H9 (cell line): Measurements from ENCODE around the gene RBM15. TPM values are rescaled to one million over a fixed set of nuclear protein-coding genes. Genes with fewer than 3 reads are reported as not detected.

Experiments
- DNase-seq: peaks from one replicate; pipeline ENCODE4 v3.0.0-alpha.2; 2017
- H2AFZ ChIP-seq: one replicate; pipeline ENCODE4 v1.6.1; 2013; ENCODE audit warnings: mild to moderate bottlenecking, low read length, control low read depth, moderate library complexity
- H2AK5ac ChIP-seq: 2 replicates; pipeline ENCODE4 v1.6.1; 2013; ENCODE audit warnings: low read length, control low read depth, mixed read lengths; ENCODE audit not compliant: insufficient read length
- H2BK120ac ChIP-seq: one replicate; pipeline ENCODE4 v1.6.1; 2013; ENCODE audit warnings: low read depth, mild to moderate bottlenecking, low read length, control low read depth, inconsistent platforms; ENCODE audit not compliant: poor library complexity, severe bottlenecking
- H2BK12ac ChIP-seq: 2 replicates; pipeline ENCODE4 v1.6.1; 2013; ENCODE audit warnings: low read length, control low read depth, mixed read lengths, low read depth; ENCODE audit not compliant: insufficient read length
- H2BK15ac ChIP-seq: 2 replicates; pipeline ENCODE4 v1.6.1; 2013; ENCODE audit warnings: low read depth, low read length, control low read depth
- H2BK20ac ChIP-seq: one replicate; pipeline ENCODE4 v1.6.1; 2013; ENCODE audit warnings: low read depth, mild to moderate bottlenecking, low read length, control low read depth, inconsistent platforms; ENCODE audit not compliant: poor library complexity, severe bottlenecking
- H2BK5ac ChIP-seq: 2 replicates; pipeline ENCODE4 v1.6.1; 2013; ENCODE audit warnings: low read length, control low read depth, mixed read lengths; ENCODE audit not compliant: insufficient read length
- H3K14ac ChIP-seq: 2 replicates; pipeline ENCODE4 v1.6.1; 2013; ENCODE audit warnings: low read length, control low read depth; ENCODE audit not compliant: insufficient read depth
- H3K18ac ChIP-seq: 2 replicates; pipeline ENCODE4 v1.6.1; 2013; ENCODE audit warnings: low read depth, mild to moderate bottlenecking, mixed read lengths, low read length, control low read depth; ENCODE audit not compliant: insufficient read length
- H3K23ac ChIP-seq: 2 replicates; pipeline ENCODE4 v1.6.1; 2013; ENCODE audit warnings: low read length, control low read depth, mixed read lengths, low read depth; ENCODE audit not compliant: insufficient read length
- H3K23me2 ChIP-seq: 2 replicates; pipeline ENCODE4 v1.6.1; 2013; ENCODE audit warnings: low read depth, mild to moderate bottlenecking, mixed read lengths, low read length, control low read depth; ENCODE audit not compliant: insufficient read length, poor library complexity, severe bottlenecking
- H3K27ac ChIP-seq: 2 replicates; pipeline ENCODE4 v1.5.1; 2013; ENCODE audit warnings: low read length, control low read depth, mixed read lengths, low read depth; ENCODE audit not compliant: insufficient read length
- H3K27me3 ChIP-seq: 2 replicates; pipeline ENCODE4 v1.6.1; 2013; ENCODE audit warnings: low read length, control low read depth, inconsistent platforms; ENCODE audit not compliant: insufficient read depth
- H3K4ac ChIP-seq: 2 replicates; pipeline ENCODE4 v1.6.1; 2013; ENCODE audit warnings: low read depth, mild to moderate bottlenecking, control low read depth, inconsistent platforms, low read length, moderate library complexity
- H3K4me1 ChIP-seq: 2 replicates; pipeline ENCODE4 v1.6.1; 2013; ENCODE audit warnings: low read length, control low read depth, inconsistent platforms; ENCODE audit not compliant: insufficient read depth
- H3K4me2 ChIP-seq: 2 replicates; pipeline ENCODE4 v1.6.1; 2013; ENCODE audit warnings: low read length, control low read depth, mixed read lengths; ENCODE audit not compliant: insufficient read length, insufficient read depth
- H3K56ac ChIP-seq: 2 replicates; pipeline ENCODE4 v1.6.1; 2013; ENCODE audit warnings: low read depth, mild to moderate bottlenecking, mixed read lengths, low read length, control low read depth; ENCODE audit not compliant: insufficient read length
- H3K79me1 ChIP-seq: 2 replicates; pipeline ENCODE4 v1.6.1; 2013; ENCODE audit warnings: low read depth, mild to moderate bottlenecking, moderate library complexity, low read length, control low read depth, inconsistent platforms; ENCODE audit not compliant: insufficient read depth, poor library complexity, severe bottlenecking
- H3K79me2 ChIP-seq: 2 replicates; pipeline ENCODE4 v1.6.1; 2013; ENCODE audit warnings: low read length, control low read depth, inconsistent platforms; ENCODE audit not compliant: insufficient read depth
- H3K9ac ChIP-seq: 2 replicates; pipeline ENCODE4 v1.6.1; 2013; ENCODE audit warnings: low read length, control low read depth, mixed read lengths; ENCODE audit not compliant: insufficient read length; ENCODE audit errors: extremely low read depth
- H3K9me3 ChIP-seq: one replicate; pipeline ENCODE4 v1.6.1; 2013; ENCODE audit warnings: low read depth, low read length, inconsistent platforms; ENCODE audit not compliant: control insufficient read depth
- H3T11ph ChIP-seq: one replicate; pipeline ENCODE4 v1.6.1; 2013; ENCODE audit warnings: mild to moderate bottlenecking, low read length, control low read depth, inconsistent platforms
- H4K20me1 ChIP-seq: one replicate; pipeline ENCODE4 v1.6.1; 2013; ENCODE audit not compliant: control insufficient read depth, insufficient read length, insufficient read depth
- H4K5ac ChIP-seq: 2 replicates; pipeline ENCODE4 v1.6.1; 2013; ENCODE audit warnings: low read depth, mild to moderate bottlenecking, mixed read lengths, low read length, control low read depth; ENCODE audit not compliant: insufficient read length
- H4K8ac ChIP-seq: replicated peaks from 2 replicates; pipeline ENCODE4 v1.6.1; 2013; ENCODE audit warnings: low read length, control low read depth, mixed read lengths, low read depth; ENCODE audit not compliant: insufficient read length
- H4K91ac ChIP-seq: 2 replicates; pipeline ENCODE4 v1.6.1; 2013; ENCODE audit warnings: low read depth, mild to moderate bottlenecking, moderate library complexity, mixed read lengths, low read length, control low read depth; ENCODE audit not compliant: insufficient read length
- H3K27ac Mint-ChIP-seq, 3 experiments: 2 replicates in 2 of 3; 3 replicates in 1 of 3; pipeline ENCODE4 v1.8.0; 2020 to 2021; ENCODE audit warnings: mixed read lengths in 3 of 3, mild to moderate bottlenecking in 1 of 3, moderate library complexity in 1 of 3
- H3K27me3 Mint-ChIP-seq: 2 replicates; pipeline ENCODE4 v1.8.0; 2021; ENCODE audit warnings: low read depth, mild to moderate bottlenecking, moderate library complexity, mixed read lengths
- H3K36me3 Mint-ChIP-seq, 3 experiments: 2 replicates in 2 of 3; 3 replicates in 1 of 3; pipeline ENCODE4 v1.8.0; 2020 to 2021; ENCODE audit warnings: low read depth in 3 of 3, mixed read lengths in 3 of 3; ENCODE audit not compliant: insufficient read depth in 1 of 3
- H3K4me1 Mint-ChIP-seq, 2 experiments: 2 replicates each; pipeline ENCODE4 v1.8.0; 2020; ENCODE audit warnings: mixed read lengths in 2 of 2
- H3K4me3 Mint-ChIP-seq, 2 experiments: 2 replicates in 1 of 2; 3 replicates in 1 of 2; pipeline ENCODE4 v1.8.0; 2020 to 2021; ENCODE audit warnings: mild to moderate bottlenecking in 2 of 2, mixed read lengths in 2 of 2, moderate library complexity in 1 of 2
- H3K9me3 Mint-ChIP-seq, 2 experiments: 2 replicates in 1 of 2; 3 replicates in 1 of 2; pipeline ENCODE4 v1.8.0; 2020; ENCODE audit warnings: mild to moderate bottlenecking in 2 of 2, mixed read lengths in 2 of 2, moderate library complexity in 1 of 2
- CTCF ChIP-seq: fragments of 200-600 bp; sonication (generic); conservative IDR thresholded peaks from 3 replicates; pipeline ENCODE4 v1.8.0; 2021; ENCODE audit warnings: antibody characterized with exemption, mild to moderate bottlenecking
- WGBS: extraction: QIAGEN DNeasy Blood & Tissue Kit; methylation state at CpG from one replicate; pipeline ENCODE4 v1.1.7; 2013; ENCODE audit warnings: missing lambda C conversion rate, low lambda C conversion rate, mixed read lengths; ENCODE audit not compliant: insufficient read length; ENCODE audit errors: extremely low coverage; 5-methylcytosine and 5-hydroxymethylcytosine counted together
- total RNA-seq: library from RNA; stranded (reverse); gene quantifications from 2 replicates; pipeline ENCODE4 v1.2.1, GENCODE V29; 2021

Gene RBM15
- total RNA-seq, 1 experiment from 2014 or later, result 62.0 TPM

- no peak overlapping the region for H2AK5ac ChIP-seq
- no CpG with 5 or more reads among the region's 2 CpGs for WGBS
- H3K4ac ChIP-seq, result no peak overlapping the region
Measured at GRCh38 chr1:110305900-110306420, 33.2 kb upstream of the RBM15 start.

More at GRCh38 chr1:110305900-110306420, 33.2 kb upstream of the RBM15 start:
- Histone ChIP-seq H2BK15ac (no peak overlapping the region), H3K23ac (no peak overlapping the region), H3K79me2 (no peaks in the 10 kb centered on the region), H4K91ac (no peak overlapping the region), H4K5ac (no peak overlapping the region), H2BK120ac (no peak overlapping the region), H4K20me1 (no peaks in the 10 kb centered on the region), H3K27ac (no peak overlapping the region), H3T11ph (no peak overlapping the region), H3K56ac (no peak overlapping the region), H2BK12ac (no peak overlapping the region), H3K27me3 (no peaks in the 10 kb centered on the region), H3K79me1 (no peaks in the 10 kb centered on the region), H3K9ac (no peak overlapping the region), H3K18ac (no peak overlapping the region), H3K4me2 (no peak overlapping the region), H3K4me1 (no peaks in the 10 kb centered on the region), H2BK20ac (no peak overlapping the region), H2BK5ac (no peak overlapping the region), H4K8ac (no peak overlapping the region), H3K9me3 (no peaks in the 10 kb centered on the region), H2AFZ (no peak overlapping the region), H3K14ac (no peak overlapping the region), H3K23me2 (no peaks in the 10 kb centered on the region)
- TF ChIP-seq CTCF, result no peak
- peaks cover 7% of the 10 kb centered on the region in 2 experiments; a peak in 2 of 4 replicates for H3K4me1 Mint-ChIP-seq
- H3K27me3 Mint-ChIP-seq, result peaks cover 4% of the 10 kb centered on the region
- no peak for DNase-seq
- H3K36me3 Mint-ChIP-seq, result no peaks in the 10 kb centered on the region
- no peaks in the 10 kb centered on the region for H3K9me3 Mint-ChIP-seq
- no peak overlapping the region; a peak in 1 of 7 replicates for H3K27ac Mint-ChIP-seq
- H3K4me3 Mint-ChIP-seq, result no peak overlapping the region
